BJ (cell line): ENCODE measurements around the gene STIM1. TPM values are rescaled to one million over a fixed set of nuclear protein-coding genes. Genes with fewer than 3 reads are reported as not detected.

Experiments used
- CTCF ChIA-PET: fragments of 350-600 bp; formaldehyde crosslinking; extraction: SDS; loops from one replicate; lab custom pipeline; 2021; ENCODE audit warnings: antibody characterized with exemption, inconsistent platforms; lab: Yijun Ruan, JAX
- POLR2A ChIA-PET: fragments of 300-600 bp; sonication (Branson Sonifier 250); formaldehyde crosslinking; extraction: SDS; loops from one replicate; lab custom pipeline; 2021; ENCODE audit warnings: antibody characterized with exemption; lab: Charles Lee
- DNase-seq: peaks from one replicate; pipeline ENCODE4 v3.0.0-alpha.2; 2011; ENCODE audit warnings: low read depth
- H3K27me3 ChIP-seq: 2 replicates; pipeline ENCODE4 v1.6.0; 2011; ENCODE audit warnings: low read length; ENCODE audit not compliant: control insufficient read depth, insufficient read depth
- H3K36me3 ChIP-seq: 2 replicates; pipeline ENCODE4 v1.5.1; 2011; ENCODE audit warnings: low read length; ENCODE audit not compliant: control insufficient read depth, insufficient read depth
- H3K4me3 ChIP-seq: 2 replicates; pipeline ENCODE4 v1.5.1; 2011; ENCODE audit warnings: low read depth, mild to moderate bottlenecking, control low read depth, low read length
- polyA plus RNA-seq: library from polyadenylated mRNA; depleted of rRNA; stranded (reverse); fragments of >200 nt; gene quantifications from 2 replicates; pipeline ENCODE4 v1.2.3, GENCODE V29; 2011
- TF ChIP-seq, protein P1 (sequence below): IDR thresholded peaks from 2 replicates; pipeline ENCODE4 v1.5.1; 2011; ENCODE audit warnings: low read depth, mild to moderate bottlenecking, control low read depth, inconsistent platforms, low read length, moderate library complexity; ENCODE audit not compliant: insufficient read depth

Gene STIM1
- polyA plus RNA-seq, 1 experiment = 54.6 TPM

DNA sequence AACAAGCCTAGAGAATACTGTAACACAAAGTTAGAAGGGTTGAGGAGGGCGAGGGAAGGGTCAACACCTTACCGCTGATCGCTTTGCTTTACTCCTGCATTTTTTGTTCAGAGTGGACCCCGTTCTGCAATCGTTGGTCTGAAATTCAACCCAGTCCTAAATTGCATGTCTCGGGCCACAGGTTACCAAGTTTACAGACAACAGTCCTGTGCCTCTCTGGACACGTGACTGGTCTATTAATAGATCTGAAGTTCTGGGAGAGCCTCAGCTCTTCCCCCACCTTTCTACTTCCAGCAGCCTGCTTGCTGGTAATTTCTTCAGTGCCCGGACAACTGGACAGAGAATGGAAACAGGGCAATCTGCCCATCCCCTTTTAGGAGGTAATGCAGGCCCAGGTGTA lies 74.2 kb downstream of the STIM1 start:
- Histone ChIP-seq H3K36me3 (no peaks in the 10 kb centered on the region), H3K27me3 (no peaks in the 10 kb centered on the region), H3K4me3 (no peak overlapping the region)
- TF ChIP-seq, protein P1, sequence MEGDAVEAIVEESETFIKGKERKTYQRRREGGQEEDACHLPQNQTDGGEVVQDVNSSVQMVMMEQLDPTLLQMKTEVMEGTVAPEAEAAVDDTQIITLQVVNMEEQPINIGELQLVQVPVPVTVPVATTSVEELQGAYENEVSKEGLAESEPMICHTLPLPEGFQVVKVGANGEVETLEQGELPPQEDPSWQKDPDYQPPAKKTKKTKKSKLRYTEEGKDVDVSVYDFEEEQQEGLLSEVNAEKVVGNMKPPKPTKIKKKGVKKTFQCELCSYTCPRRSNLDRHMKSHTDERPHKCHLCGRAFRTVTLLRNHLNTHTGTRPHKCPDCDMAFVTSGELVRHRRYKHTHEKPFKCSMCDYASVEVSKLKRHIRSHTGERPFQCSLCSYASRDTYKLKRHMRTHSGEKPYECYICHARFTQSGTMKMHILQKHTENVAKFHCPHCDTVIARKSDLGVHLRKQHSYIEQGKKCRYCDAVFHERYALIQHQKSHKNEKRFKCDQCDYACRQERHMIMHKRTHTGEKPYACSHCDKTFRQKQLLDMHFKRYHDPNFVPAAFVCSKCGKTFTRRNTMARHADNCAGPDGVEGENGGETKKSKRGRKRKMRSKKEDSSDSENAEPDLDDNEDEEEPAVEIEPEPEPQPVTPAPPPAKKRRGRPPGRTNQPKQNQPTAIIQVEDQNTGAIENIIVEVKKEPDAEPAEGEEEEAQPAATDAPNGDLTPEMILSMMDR = no peak
- no peak for DNase-seq
- ChIA-PET CTCF (interaction anchor here (1.2 kb wide), 1 partner anchor 10 kb away, joined by 4 read pairs; no protein-coding TSS in a partner anchor), POLR2A (no interaction called here)

DNA sequence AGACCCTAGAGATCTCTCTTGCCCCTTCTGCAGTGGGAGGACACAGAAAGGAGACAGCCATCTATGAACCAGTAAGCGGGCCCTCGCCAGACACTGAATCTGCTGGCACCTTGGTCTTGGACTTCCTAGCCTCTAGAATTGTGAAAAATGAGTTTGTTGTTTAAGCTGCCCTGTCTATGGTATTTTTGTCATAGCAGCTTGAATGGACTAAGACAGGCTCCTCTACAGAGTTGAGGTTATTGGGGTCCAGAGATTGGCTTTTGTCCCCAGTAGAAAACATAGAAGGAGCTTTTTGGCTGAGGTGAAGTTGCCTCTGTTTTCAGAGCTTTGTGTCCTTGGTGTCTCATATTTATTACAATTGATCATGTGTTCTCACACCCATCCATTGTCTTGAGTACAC lies 77.2 kb downstream of the STIM1 start:
- ChIA-PET CTCF (no interaction called here), POLR2A (no interaction called here)
- Histone ChIP-seq H3K36me3 (no peaks in the 10 kb centered on the region), H3K27me3 (no peaks in the 10 kb centered on the region), H3K4me3 (no peak overlapping the region)
- TF ChIP-seq, protein P1 = no peak
- no peak for DNase-seq

DNA sequence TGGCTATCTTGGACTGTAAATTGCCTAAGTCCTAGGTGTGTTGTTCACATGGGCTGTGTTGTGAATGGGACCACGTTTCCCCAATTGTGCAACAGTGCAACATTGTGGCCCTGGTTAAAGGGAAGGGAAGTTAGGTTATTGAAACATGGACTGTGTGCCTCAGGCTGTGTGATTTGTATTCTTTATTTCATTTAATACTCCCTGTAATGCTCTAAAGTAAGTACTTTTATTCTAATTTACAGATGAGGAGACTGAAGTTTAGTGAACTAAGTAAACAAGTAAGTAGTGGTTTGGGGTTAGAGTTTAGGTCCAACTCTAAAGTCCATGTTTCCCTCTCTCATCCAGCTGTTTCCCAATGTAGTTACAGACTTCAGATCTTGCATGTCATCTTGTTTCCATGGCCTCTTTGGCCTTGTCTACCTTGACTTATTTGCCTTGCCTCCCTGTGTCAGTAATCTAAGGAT lies 77.7 kb downstream of the STIM1 start:
- Histone ChIP-seq H3K4me3 (no peak overlapping the region), H3K36me3 (no peaks in the 10 kb centered on the region), H3K27me3 (no peaks in the 10 kb centered on the region)
- POLR2A ChIA-PET = no interaction called here
- DNase-seq = no peak
- TF ChIP-seq, protein P1 = no peak
- CTCF ChIA-PET = no interaction called here

DNA sequence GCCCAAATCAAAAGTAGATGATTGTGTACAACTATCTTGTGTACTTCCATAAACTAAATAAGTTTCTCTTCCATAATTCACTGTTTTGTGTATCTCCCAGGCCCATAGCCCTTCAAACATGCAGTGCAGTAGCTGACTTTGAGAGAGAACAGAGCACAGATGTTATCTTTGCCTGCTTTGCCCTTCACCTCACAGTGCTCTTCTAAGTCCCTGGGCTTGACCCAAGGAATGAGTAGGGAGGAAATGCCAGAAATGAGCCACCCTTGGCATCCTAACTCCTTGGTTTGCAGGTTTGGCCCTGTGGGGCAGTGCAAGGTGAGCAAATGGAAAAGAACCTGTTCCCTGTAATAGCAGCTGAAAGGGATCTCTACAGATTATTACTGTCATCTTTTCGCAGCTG lies 79.2 kb downstream of the STIM1 start:
- Histone ChIP-seq H3K4me3 (no peak overlapping the region), H3K36me3 (no peaks in the 10 kb centered on the region), H3K27me3 (no peaks in the 10 kb centered on the region)
- POLR2A ChIA-PET = no interaction called here
- CTCF ChIA-PET = interaction anchor here (1.4 kb wide), 1 partner anchor 24 kb away, joined by 4 read pairs; no protein-coding TSS in a partner anchor
- DNase-seq = no peak
- TF ChIP-seq, protein P1 = no peak

DNA sequence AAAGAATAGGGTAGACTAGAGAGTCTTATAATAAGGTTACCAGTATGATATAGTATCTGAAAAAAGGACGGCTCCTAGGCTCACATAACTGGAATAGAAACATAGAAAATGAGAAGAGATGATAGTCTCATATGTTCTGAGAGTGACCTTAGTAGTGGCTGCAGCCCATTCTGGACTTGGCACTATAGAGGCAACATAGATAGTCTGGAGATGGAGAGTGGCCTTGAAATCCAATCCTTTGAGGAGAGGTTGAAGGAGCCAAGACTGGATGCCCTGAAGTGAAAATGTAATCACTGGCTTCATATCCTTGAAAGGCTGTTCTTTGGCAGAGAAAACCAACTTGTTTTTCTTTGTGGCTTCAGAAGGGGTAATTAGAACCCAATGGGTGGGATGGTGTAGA lies 81.1 kb downstream of the STIM1 start:
- POLR2A ChIA-PET = no interaction called here
- no peaks in the 10 kb centered on the region for H3K36me3 ChIP-seq
- no peak overlapping the region for H3K4me3 ChIP-seq
- no peak for DNase-seq
- TF ChIP-seq, protein P1 = no peak
- H3K27me3 ChIP-seq = no peaks in the 10 kb centered on the region
- CTCF ChIA-PET = interaction anchor here (1.1 kb wide), 1 partner anchor 87 kb away, joined by 5 read pairs; no protein-coding TSS in a partner anchor
